Progenitor cell of endocrine pancreas (in vitro differentiated cells): Measurements from ENCODE around the gene ZFPL1. TPM values are rescaled to one million over a fixed set of nuclear protein-coding genes. Genes with fewer than 3 reads are reported as not detected.

Experiments used
- DNase-seq: peaks from one replicate; pipeline ENCODE4 v3.0.0; 2021; ENCODE audit warnings: low spot score; ENCODE audit not compliant: unreplicated experiment
- H3K27ac Mint-ChIP-seq: 2 replicates; pipeline ENCODE4 v1.8.0; 2021; ENCODE audit warnings: mild to moderate bottlenecking, moderate library complexity, mixed read lengths
- H3K27me3 Mint-ChIP-seq: 2 replicates; pipeline ENCODE4 v1.8.0; 2021; ENCODE audit warnings: mixed read lengths
- H3K36me3 Mint-ChIP-seq: 2 replicates; pipeline ENCODE4 v1.8.0; 2022; ENCODE audit warnings: mixed read lengths; ENCODE audit not compliant: insufficient read depth
- H3K4me1 Mint-ChIP-seq: 2 replicates; pipeline ENCODE4 v1.8.0; 2021; ENCODE audit warnings: low read depth, mixed read lengths
- H3K4me3 Mint-ChIP-seq: 2 replicates; pipeline ENCODE4 v1.8.0; 2021; ENCODE audit warnings: low read depth, mild to moderate bottlenecking, moderate library complexity, mixed read lengths
- H3K9me3 Mint-ChIP-seq: 2 replicates; pipeline ENCODE4 v1.8.0; 2021; ENCODE audit warnings: low read depth, mixed read lengths
- total RNA-seq: library from RNA; stranded (reverse); gene quantifications from 2 replicates; pipeline ENCODE4 v1.2.1, GENCODE V29; 2021
- TF ChIP-seq, protein P1 (sequence below): fragments of 200-600 bp; sonication (generic); IDR thresholded peaks from one replicate; pipeline ENCODE4 v1.5.0; 2021; ENCODE audit warnings: antibody characterized with exemption, mild to moderate bottlenecking; ENCODE audit not compliant: unreplicated experiment

ZFPL1 gene
- total RNA-seq, 1 donor from 2014 or later: 43.3 TPM

DNA sequence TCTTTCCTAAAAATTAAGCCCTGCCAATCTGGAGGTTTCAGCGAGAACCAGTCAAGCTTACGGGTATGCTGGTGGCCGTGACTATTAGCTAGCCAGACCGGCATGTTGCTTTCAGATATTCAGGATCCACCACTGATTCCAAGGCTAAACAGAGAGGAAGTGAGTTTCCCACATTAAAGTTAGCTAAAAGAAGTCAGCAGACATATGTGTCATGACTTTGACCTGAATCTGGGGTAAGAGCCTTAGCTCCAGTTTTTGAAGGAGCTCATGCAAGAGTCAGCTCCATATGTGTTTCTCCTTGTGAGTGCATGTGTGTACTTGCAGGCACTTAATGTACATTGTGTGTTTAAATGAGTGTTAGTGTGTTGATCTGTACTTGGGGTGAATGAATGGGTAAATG is 1.4 kb downstream of the ZFPL1 start:
- H3K36me3 Mint-ChIP-seq: peaks cover 6% of the 10 kb centered on the region
- H3K9me3 Mint-ChIP-seq: no peaks in the 10 kb centered on the region
- DNase-seq: no peak
- TF ChIP-seq, protein P1, sequence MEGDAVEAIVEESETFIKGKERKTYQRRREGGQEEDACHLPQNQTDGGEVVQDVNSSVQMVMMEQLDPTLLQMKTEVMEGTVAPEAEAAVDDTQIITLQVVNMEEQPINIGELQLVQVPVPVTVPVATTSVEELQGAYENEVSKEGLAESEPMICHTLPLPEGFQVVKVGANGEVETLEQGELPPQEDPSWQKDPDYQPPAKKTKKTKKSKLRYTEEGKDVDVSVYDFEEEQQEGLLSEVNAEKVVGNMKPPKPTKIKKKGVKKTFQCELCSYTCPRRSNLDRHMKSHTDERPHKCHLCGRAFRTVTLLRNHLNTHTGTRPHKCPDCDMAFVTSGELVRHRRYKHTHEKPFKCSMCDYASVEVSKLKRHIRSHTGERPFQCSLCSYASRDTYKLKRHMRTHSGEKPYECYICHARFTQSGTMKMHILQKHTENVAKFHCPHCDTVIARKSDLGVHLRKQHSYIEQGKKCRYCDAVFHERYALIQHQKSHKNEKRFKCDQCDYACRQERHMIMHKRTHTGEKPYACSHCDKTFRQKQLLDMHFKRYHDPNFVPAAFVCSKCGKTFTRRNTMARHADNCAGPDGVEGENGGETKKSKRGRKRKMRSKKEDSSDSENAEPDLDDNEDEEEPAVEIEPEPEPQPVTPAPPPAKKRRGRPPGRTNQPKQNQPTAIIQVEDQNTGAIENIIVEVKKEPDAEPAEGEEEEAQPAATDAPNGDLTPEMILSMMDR: no peak
- H3K4me1 Mint-ChIP-seq: peaks cover 15% of the 10 kb centered on the region
- peak overlapping the region; percentile 12 for H3K27ac Mint-ChIP-seq
- H3K27me3 Mint-ChIP-seq: no peaks in the 10 kb centered on the region
- H3K4me3 Mint-ChIP-seq: peak overlapping the region; percentile 95

DNA sequence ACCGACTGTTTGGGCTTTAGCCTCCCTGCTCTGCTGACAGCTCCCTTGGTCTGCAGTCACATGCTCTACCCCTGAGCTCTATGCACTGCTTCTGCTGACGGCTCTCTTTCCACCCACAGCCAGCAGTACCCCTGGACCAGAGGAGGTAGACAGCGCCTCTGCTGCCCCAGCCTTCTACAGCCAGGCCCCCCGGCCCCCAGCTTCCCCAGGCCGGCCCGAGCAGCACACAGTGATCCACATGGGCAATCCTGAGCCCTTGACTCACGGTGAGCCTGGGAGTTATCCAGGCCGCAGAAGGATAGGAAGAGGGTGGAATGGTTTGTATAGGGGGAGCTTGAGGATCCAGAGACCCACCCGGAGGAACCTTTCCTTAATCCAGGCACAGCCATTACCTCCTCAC is 2.8 kb downstream of the ZFPL1 start:
- Mint-ChIP-seq H3K36me3 (peaks cover 6% of the 10 kb centered on the region), H3K4me3 (no peak overlapping the region), H3K27ac (no peak overlapping the region), H3K4me1 (peaks cover 15% of the 10 kb centered on the region), H3K27me3 (no peaks in the 10 kb centered on the region), H3K9me3 (no peaks in the 10 kb centered on the region)
- no peak for DNase-seq
- TF ChIP-seq, protein P1: no peak

DNA sequence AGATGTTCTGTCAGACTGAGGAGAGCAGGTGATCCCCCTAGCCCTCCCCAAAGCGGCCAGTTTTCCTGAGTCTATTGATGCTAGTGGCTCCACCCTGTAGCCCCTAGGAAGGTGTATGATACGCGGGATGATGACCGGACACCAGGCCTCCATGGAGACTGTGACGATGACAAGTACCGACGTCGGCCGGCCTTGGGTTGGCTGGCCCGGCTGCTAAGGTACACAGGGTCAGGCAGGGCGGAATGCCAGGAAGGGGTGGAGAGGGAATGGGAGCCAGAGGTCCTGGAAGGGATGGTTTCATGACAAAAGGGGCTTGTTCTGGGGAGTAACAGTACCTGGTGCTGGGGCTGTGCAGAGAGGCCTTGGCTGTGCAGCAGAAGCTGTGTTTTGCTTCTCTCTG is 3.2 kb downstream of the ZFPL1 start:
- Mint-ChIP-seq H3K4me1 (peaks cover 15% of the 10 kb centered on the region), H3K36me3 (peaks cover 6% of the 10 kb centered on the region), H3K27me3 (no peaks in the 10 kb centered on the region), H3K4me3 (no peak overlapping the region), H3K9me3 (no peaks in the 10 kb centered on the region), H3K27ac (no peak overlapping the region)
- no peak for DNase-seq
- TF ChIP-seq, protein P1: no peak

DNA sequence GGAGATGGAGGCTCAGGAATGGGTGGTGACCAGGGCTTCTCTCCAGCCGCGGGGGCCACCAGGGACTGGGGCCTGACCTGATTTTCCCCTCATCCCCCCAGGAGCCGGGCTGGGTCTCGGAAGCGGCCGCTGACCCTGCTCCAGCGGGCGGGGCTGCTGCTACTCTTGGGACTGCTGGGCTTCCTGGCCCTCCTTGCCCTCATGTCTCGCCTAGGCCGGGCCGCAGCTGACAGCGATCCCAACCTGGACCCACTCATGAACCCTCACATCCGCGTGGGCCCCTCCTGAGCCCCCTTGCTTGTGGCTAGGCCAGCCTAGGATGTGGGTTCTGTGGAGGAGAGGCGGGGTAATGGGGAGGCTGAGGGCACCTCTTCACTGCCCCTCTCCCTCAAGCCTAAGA is 3.8 kb downstream of the ZFPL1 start:
- H3K27ac Mint-ChIP-seq: no peak overlapping the region
- TF ChIP-seq, protein P1: no peak
- H3K27me3 Mint-ChIP-seq: no peaks in the 10 kb centered on the region
- no peak for DNase-seq
- no peaks in the 10 kb centered on the region for H3K9me3 Mint-ChIP-seq
- no peak overlapping the region for H3K4me3 Mint-ChIP-seq
- H3K4me1 Mint-ChIP-seq: peaks cover 14% of the 10 kb centered on the region
- peaks cover 6% of the 10 kb centered on the region for H3K36me3 Mint-ChIP-seq

DNA sequence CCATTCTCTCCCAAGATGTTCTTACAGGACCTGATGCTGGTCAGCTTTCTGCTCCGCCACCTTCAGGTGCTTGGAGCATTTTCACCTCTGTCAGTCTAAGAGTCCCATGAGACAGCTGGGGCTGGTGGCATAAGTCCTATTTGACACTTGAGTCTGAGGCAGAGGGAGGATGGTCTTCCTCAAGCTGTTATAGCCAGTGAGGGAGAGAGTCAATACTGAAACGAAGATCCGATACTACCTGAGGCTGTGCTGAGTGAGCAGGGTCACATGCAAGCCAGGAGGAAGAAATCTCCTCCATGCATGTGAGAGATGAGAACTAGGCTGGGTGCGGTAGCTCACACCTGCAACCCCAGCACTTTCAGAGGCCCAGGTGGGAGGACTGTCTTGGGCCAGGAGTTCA is 5.6 kb downstream of the ZFPL1 start:
- Mint-ChIP-seq H3K27ac (no peak overlapping the region), H3K36me3 (peaks cover 6% of the 10 kb centered on the region), H3K4me1 (peaks cover 8% of the 10 kb centered on the region), H3K9me3 (no peaks in the 10 kb centered on the region), H3K4me3 (no peak overlapping the region), H3K27me3 (no peaks in the 10 kb centered on the region)
- DNase-seq: no peak
- TF ChIP-seq, protein P1: no peak

DNA sequence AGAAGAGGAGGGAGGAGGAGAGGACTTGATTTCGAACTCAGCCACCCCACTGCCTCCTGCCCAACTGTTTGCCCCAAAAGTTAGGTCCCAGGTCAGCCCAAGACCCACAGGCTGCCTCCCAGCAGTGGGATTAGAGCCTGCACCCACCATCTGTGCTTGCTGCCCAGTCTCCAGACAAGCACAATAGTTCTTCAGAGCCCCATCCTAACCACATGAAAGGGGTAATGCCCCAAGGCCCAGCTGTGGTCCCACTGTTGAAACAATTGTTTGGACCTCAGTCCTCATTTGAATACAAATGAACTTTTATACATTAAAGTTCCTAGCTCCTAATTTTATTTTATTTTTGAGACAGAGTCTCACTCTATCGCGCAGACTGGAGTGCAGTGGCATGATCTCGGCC is 6.6 kb downstream of the ZFPL1 start:
- H3K36me3 Mint-ChIP-seq: peaks cover 4% of the 10 kb centered on the region
- peaks cover 4% of the 10 kb centered on the region for H3K4me1 Mint-ChIP-seq
- no peak for DNase-seq
- no peaks in the 10 kb centered on the region for H3K9me3 Mint-ChIP-seq
- H3K4me3 Mint-ChIP-seq: no peak overlapping the region
- no peak overlapping the region for H3K27ac Mint-ChIP-seq
- no peaks in the 10 kb centered on the region for H3K27me3 Mint-ChIP-seq
- TF ChIP-seq, protein P1: no peak
